Measurements from ENCODE around the gene ROPN1B. TPM values are rescaled to one million over a fixed set of nuclear protein-coding genes. Genes with fewer than 3 reads are reported as not detected.

The ROPN1B gene
- total and polyA plus RNA-seq, 2 of the 8 experiments (the other 6 are each of a cell fraction or from before 2014, with no cell fraction given) = 0.30 TPM; not detected in 1

GRCh38 chr3:126018545-126018944 is 49.6 kb downstream of the ROPN1B start:
- Histone ChIP-seq H3K79me2 (ENCODE audit: control insufficient read depth in 1 of 2, insufficient read depth in 2 of 2, low read length in 2 of 2) (no peaks in the 10 kb centered on the region), H4K91ac (replicated peaks; ENCODE audit: insufficient read length, low read length) (no peak overlapping the region), H3K4ac (replicated peaks; ENCODE audit: insufficient read length, low read depth, low read length) (no peak overlapping the region), H3K9ac (replicated peaks in 1 of 4; ENCODE audit: extremely low read depth in 1 of 4, low read depth in 3 of 4, low read length in 3 of 4) (no peak overlapping the region), H2BK20ac (ENCODE audit: low read length) (no peak overlapping the region), H2BK5ac (ENCODE audit: low read depth, low read length) (no peak overlapping the region), H3K14ac (ENCODE audit: insufficient read length) (no peak overlapping the region), H2BK12ac (ENCODE audit: low read depth, low read length) (no peak overlapping the region), H3K23me2 (ENCODE audit: low read depth, low read length) (no peaks in the 10 kb centered on the region; the same call in 1 of the 2 replicates), H4K8ac (ENCODE audit: extremely low read depth, insufficient read depth, low read length) (no peak overlapping the region), H4K20me1 (replicated peaks in 1 of 2; ENCODE audit: control insufficient read depth in 1 of 2, insufficient read depth in 2 of 2, low read length in 2 of 2) (no peaks in the 10 kb centered on the region), H3K27me3 (replicated peaks in 1 of 4; ENCODE audit: control insufficient read depth in 3 of 4, extremely low read depth in 1 of 4, insufficient read depth in 3 of 4, low read length in 3 of 4) (no peaks in the 10 kb centered on the region), H3K79me1 (ENCODE audit: low read depth, low read length) (no peaks in the 10 kb centered on the region), H2AK5ac (ENCODE audit: low read depth, low read length) (no peak overlapping the region), H2AFZ (ENCODE audit: low read length) (no peak overlapping the region), H4K5ac (ENCODE audit: insufficient read length, low read depth, low read length) (no peak overlapping the region), H3K4me2 (ENCODE audit: insufficient read depth in 1 of 2, low read depth in 2 of 2, low read length in 2 of 2) (no peak overlapping the region), H2BK15ac (ENCODE audit: low read length) (no peak overlapping the region), H3K27ac (ENCODE audit: low read depth, low read length) (no peak overlapping the region), H3K9me3 (ENCODE audit: insufficient read depth in 2 of 2, low read depth in 1 of 2, low read length in 1 of 2) (no peaks in the 10 kb centered on the region), H3K18ac (ENCODE audit: extremely low read depth, low read length) (no peak overlapping the region), H3K36me3 (ENCODE audit: control insufficient read depth in 2 of 4, insufficient read depth in 4 of 4, low read length in 3 of 4) (no peaks in the 10 kb centered on the region), H2BK120ac (replicated peaks; ENCODE audit: low read depth, low read length) (no peak overlapping the region), H3K56ac (replicated peaks; ENCODE audit: insufficient read length, low read depth, low read length) (no peak overlapping the region), H3K4me3 (ENCODE audit: extremely low read depth in 1 of 4, insufficient read depth in 2 of 4, low read depth in 3 of 4, low read length in 4 of 4) (no peak overlapping the region), H3K4me1 (replicated peaks in 1 of 4; ENCODE audit: control insufficient read depth in 3 of 4, insufficient read depth in 4 of 4, low read length in 3 of 4) (peaks cover 2 to 18% (median 9%) of the 10 kb centered on the region in 4 experiments; a peak in 5 of 7 replicates), H3K23ac (ENCODE audit: insufficient read length) (no peak overlapping the region)
- POLR2A ChIA-PET (ENCODE audit: partially characterized antibody) = interaction anchor here (1.5 kb wide), 1 partner anchor 29 kb away, joined by 4 read pairs; no protein-coding TSS in a partner anchor
- DNase-seq (ENCODE audit: low read depth in 1 of 2, low spot score in 2 of 2) = no peak
- WGBS, 2 experiments (ENCODE audit: extremely low coverage in 1 of 2, insufficient coverage in 1 of 2, insufficient read length in 1 of 2, insufficient replicate concordance in 2 of 2, low coverage in 1 of 2, low lambda C conversion rate in 2 of 2, missing lambda C conversion rate in 1 of 2) = 84% methylated on average over 1 of the region's 1 CpG; no CpG with 5 or more reads in 1 of the 2 experiments
- no peak for FAIRE-seq
- CTCF ChIA-PET (ENCODE audit: partially characterized antibody) = interaction anchor here (1.3 to 2.0 kb wide), 3 partner anchors 11 to 47 kb away, joined by 3 to 5 read pairs (median 5); no protein-coding TSS in a partner anchor
- TF ChIP-seq JUN (IDR thresholded peaks at IDR 0.05; ENCODE audit: low read depth, low read length) (no peak), RXRA (IDR thresholded peaks at IDR 0.05; ENCODE audit: insufficient read depth, low read depth, low read length) (no peak), PHF8 (conservative IDR thresholded peaks at IDR 0.05; ENCODE audit: low read depth, low read length) (no peak), KDM1A (IDR thresholded peaks at IDR 0.05; ENCODE audit: borderline replicate concordance, low read length) (no peak), BACH1 (IDR thresholded peaks at IDR 0.05; ENCODE audit: low read length) (no peak), POU5F1 (IDR thresholded peaks at IDR 0.05; ENCODE audit: low read depth, low read length) (no peak), NRF1 (IDR thresholded peaks at IDR 0.05; ENCODE audit: low read depth, low read length) (no peak), SAP30 (IDR thresholded peaks at IDR 0.05; ENCODE audit: insufficient read depth, insufficient replicate concordance, low read length) (no peak), SIRT6 (IDR thresholded peaks at IDR 0.05; ENCODE audit: low read length) (no peak), USF2 (IDR thresholded peaks at IDR 0.05; ENCODE audit: low read length) (no peak), CBX8 (IDR thresholded peaks at IDR 0.05; ENCODE audit: borderline replicate concordance, low read depth, low read length) (no peak), ZNF274 (IDR thresholded peaks at IDR 0.05; ENCODE audit: borderline replicate concordance, extremely low read depth, low read length) (no peak)
- TF ChIP-seq, protein P1, sequence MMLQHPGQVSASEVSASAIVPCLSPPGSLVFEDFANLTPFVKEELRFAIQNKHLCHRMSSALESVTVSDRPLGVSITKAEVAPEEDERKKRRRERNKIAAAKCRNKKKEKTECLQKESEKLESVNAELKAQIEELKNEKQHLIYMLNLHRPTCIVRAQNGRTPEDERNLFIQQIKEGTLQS (IDR thresholded peaks at IDR 0.05; ENCODE audit: insufficient read depth, low read depth, low read length) = no peak
